Neural cell (in vitro differentiated cells): ENCODE results near the gene IQSEC1. TPM values are rescaled to one million over a fixed set of nuclear protein-coding genes. Genes with fewer than 3 reads are reported as not detected.

Source experiments
- H2AFZ ChIP-seq: fragments of 200-600, 300-800 bp; sonication (generic), shearing (Covaris generic); 2 replicates; pipeline ENCODE4 v1.6.0; 2014; ENCODE audit warnings: low read depth, mild to moderate bottlenecking, antibody characterized with exemption, low read length, moderate library complexity
- H3F3A ChIP-seq: fragments of 200-600 bp; shearing (Covaris generic); 2 replicates; pipeline ENCODE4 v1.6.1; 2016; ENCODE audit warnings: mild to moderate bottlenecking, moderate library complexity, mixed read lengths, antibody characterized with exemption, low read length; ENCODE audit not compliant: insufficient read depth, poor library complexity, severe bottlenecking
- H3K27ac ChIP-seq: fragments of 200-600, 300-800 bp; sonication (generic), shearing (Covaris generic); 2 replicates; pipeline ENCODE4 v1.5.1; 2014; ENCODE audit warnings: mild to moderate bottlenecking, low read length, moderate library complexity
- H3K27me3 ChIP-seq: fragments of 300-800, 200-600 bp; sonication (generic), shearing (Covaris generic); 2 replicates; pipeline ENCODE4 v1.6.0; 2014; ENCODE audit warnings: mild to moderate bottlenecking, low read depth, low read length, moderate library complexity; ENCODE audit not compliant: insufficient read depth
- H3K36me3 ChIP-seq: fragments of 300-800, 200-600 bp; sonication (generic), shearing (Covaris generic); 2 replicates; pipeline ENCODE4 v1.5.1; 2014; ENCODE audit warnings: mild to moderate bottlenecking, antibody characterized with exemption, low read length, moderate library complexity; ENCODE audit not compliant: insufficient read depth
- H3K4me2 ChIP-seq: fragments of 300-800, 200-600 bp; sonication (generic), shearing (Covaris generic); 2 replicates; pipeline ENCODE4 v1.6.0; 2014; ENCODE audit warnings: mild to moderate bottlenecking, low read length
- H3K4me3 ChIP-seq: fragments of 300-800, 200-600 bp; sonication (generic), shearing (Covaris generic); 2 replicates; pipeline ENCODE4 v1.5.1; 2014; ENCODE audit warnings: mild to moderate bottlenecking, low read length, moderate library complexity
- H3K79me2 ChIP-seq: fragments of 200-600 bp; shearing (Covaris generic); replicated peaks from 2 replicates; pipeline ENCODE4 v1.6.0; 2014; ENCODE audit warnings: mild to moderate bottlenecking, low read length, moderate library complexity; ENCODE audit not compliant: insufficient read depth
- H3K9ac ChIP-seq: fragments of 300-800, 200-600 bp; sonication (generic), shearing (Covaris generic); 2 replicates; pipeline ENCODE4 v1.6.1; 2016; ENCODE audit warnings: mild to moderate bottlenecking, low read length, mixed read lengths
- H3K9me2 ChIP-seq: fragments of 200-600 bp; shearing (Covaris generic); 2 replicates; pipeline ENCODE4 v1.6.1; 2016; ENCODE audit warnings: mild to moderate bottlenecking, low read length, mixed read lengths; ENCODE audit not compliant: insufficient read depth
- H3K9me3 ChIP-seq: fragments of 200-600, 300-800 bp; sonication (generic), shearing (Covaris generic); 2 replicates; pipeline ENCODE4 v1.6.1; 2016; ENCODE audit warnings: mild to moderate bottlenecking, mixed run types, low read length, moderate library complexity, mixed read lengths
- H4K20me1 ChIP-seq: fragments of 200-600 bp; shearing (Covaris generic); 2 replicates; pipeline ENCODE4 v1.6.1; 2016; ENCODE audit warnings: mild to moderate bottlenecking, mixed run types; ENCODE audit not compliant: insufficient read depth
- EP300 ChIP-seq: fragments of 450-650 bp; conservative IDR thresholded peaks from 2 replicates; pipeline ENCODE4 v1.6.1; 2014; ENCODE audit warnings: antibody characterized with exemption, mild to moderate bottlenecking, moderate library complexity; ENCODE audit not compliant: poor library complexity, severe bottlenecking
- EZH2 ChIP-seq: fragments of 200-600, 300-800 bp; shearing (Covaris generic), sonication (generic); IDR thresholded peaks from 2 replicates; pipeline ENCODE4 v1.6.1; 2014; ENCODE audit warnings: antibody characterized with exemption, low read length, borderline replicate concordance, mild to moderate bottlenecking; ENCODE audit not compliant: insufficient read depth, poor library complexity, severe bottlenecking
- MXI1 ChIP-seq: fragments of 450-650 bp; conservative IDR thresholded peaks from 2 replicates; pipeline ENCODE4 v1.6.1; 2014; ENCODE audit warnings: antibody characterized with exemption, mild to moderate bottlenecking; ENCODE audit not compliant: poor library complexity, severe bottlenecking
- POLR2AphosphoS5 ChIP-seq: IDR thresholded peaks from 2 replicates; pipeline ENCODE4 v1.6.1; 2012
- RAD21 ChIP-seq: fragments of 450-650 bp; conservative IDR thresholded peaks from 2 replicates; pipeline ENCODE4 v1.6.1; 2014; ENCODE audit warnings: antibody characterized with exemption, mild to moderate bottlenecking, moderate library complexity
- SMC3 ChIP-seq: fragments of 450-650 bp; conservative IDR thresholded peaks from 2 replicates; pipeline ENCODE4 v1.6.1; 2014; ENCODE audit warnings: antibody characterized with exemption, mild to moderate bottlenecking, moderate library complexity; ENCODE audit not compliant: poor library complexity
- TAF1 ChIP-seq: IDR thresholded peaks from 2 replicates; pipeline ENCODE4 v1.6.1; 2012; ENCODE audit warnings: low read depth
- polyA plus RNA-seq: library from polyadenylated mRNA; depleted of rRNA; stranded (reverse); fragments of >200 nt; gene quantifications from 2 replicates; pipeline ENCODE4 v1.2.3, GENCODE V29; 2014
- TF ChIP-seq, protein P1 (sequence below): IDR thresholded peaks from 2 replicates; pipeline ENCODE4 v1.6.1; 2012; ENCODE audit warnings: borderline replicate concordance
- TF ChIP-seq, protein P2 (sequence below): fragments of 450-650 bp; IDR thresholded peaks from 2 replicates; pipeline ENCODE4 v1.5.1; 2014; ENCODE audit warnings: antibody characterized with exemption, mild to moderate bottlenecking, moderate library complexity; ENCODE audit not compliant: poor library complexity, severe bottlenecking

The IQSEC1 gene
- polyA plus RNA-seq, 1 donor from 2014 or later: 6.0 TPM

DNA sequence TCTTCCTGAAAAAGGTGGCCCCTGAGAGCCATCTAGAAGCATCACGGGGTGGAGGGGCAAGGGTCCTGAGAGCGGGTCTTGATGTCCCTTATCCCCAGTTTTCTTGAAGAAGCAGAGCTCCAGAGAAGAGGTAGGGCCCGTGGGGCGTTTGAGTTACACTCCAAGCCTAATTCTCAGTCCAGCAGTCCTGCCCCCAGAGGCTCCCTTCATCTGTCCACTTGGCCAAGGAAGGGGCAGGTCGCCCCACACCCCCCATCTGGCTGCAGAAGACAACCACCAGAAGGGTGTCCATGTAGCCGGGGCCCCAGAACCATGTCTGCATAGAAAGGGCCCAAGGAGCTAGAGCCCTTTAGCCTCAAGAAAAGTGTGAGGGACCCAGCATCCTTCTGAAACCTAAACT is 206.4 kb downstream of the IQSEC1 start:
- TF ChIP-seq POLR2AphosphoS5 (no peak), EP300 (no peak), TAF1 (no peak), RAD21 (no peak), EZH2 (no peak), MXI1 (no peak), SMC3 (no peak)
- TF ChIP-seq, protein P1, sequence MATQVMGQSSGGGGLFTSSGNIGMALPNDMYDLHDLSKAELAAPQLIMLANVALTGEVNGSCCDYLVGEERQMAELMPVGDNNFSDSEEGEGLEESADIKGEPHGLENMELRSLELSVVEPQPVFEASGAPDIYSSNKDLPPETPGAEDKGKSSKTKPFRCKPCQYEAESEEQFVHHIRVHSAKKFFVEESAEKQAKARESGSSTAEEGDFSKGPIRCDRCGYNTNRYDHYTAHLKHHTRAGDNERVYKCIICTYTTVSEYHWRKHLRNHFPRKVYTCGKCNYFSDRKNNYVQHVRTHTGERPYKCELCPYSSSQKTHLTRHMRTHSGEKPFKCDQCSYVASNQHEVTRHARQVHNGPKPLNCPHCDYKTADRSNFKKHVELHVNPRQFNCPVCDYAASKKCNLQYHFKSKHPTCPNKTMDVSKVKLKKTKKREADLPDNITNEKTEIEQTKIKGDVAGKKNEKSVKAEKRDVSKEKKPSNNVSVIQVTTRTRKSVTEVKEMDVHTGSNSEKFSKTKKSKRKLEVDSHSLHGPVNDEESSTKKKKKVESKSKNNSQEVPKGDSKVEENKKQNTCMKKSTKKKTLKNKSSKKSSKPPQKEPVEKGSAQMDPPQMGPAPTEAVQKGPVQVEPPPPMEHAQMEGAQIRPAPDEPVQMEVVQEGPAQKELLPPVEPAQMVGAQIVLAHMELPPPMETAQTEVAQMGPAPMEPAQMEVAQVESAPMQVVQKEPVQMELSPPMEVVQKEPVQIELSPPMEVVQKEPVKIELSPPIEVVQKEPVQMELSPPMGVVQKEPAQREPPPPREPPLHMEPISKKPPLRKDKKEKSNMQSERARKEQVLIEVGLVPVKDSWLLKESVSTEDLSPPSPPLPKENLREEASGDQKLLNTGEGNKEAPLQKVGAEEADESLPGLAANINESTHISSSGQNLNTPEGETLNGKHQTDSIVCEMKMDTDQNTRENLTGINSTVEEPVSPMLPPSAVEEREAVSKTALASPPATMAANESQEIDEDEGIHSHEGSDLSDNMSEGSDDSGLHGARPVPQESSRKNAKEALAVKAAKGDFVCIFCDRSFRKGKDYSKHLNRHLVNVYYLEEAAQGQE: no peak
- TF ChIP-seq, protein P2, sequence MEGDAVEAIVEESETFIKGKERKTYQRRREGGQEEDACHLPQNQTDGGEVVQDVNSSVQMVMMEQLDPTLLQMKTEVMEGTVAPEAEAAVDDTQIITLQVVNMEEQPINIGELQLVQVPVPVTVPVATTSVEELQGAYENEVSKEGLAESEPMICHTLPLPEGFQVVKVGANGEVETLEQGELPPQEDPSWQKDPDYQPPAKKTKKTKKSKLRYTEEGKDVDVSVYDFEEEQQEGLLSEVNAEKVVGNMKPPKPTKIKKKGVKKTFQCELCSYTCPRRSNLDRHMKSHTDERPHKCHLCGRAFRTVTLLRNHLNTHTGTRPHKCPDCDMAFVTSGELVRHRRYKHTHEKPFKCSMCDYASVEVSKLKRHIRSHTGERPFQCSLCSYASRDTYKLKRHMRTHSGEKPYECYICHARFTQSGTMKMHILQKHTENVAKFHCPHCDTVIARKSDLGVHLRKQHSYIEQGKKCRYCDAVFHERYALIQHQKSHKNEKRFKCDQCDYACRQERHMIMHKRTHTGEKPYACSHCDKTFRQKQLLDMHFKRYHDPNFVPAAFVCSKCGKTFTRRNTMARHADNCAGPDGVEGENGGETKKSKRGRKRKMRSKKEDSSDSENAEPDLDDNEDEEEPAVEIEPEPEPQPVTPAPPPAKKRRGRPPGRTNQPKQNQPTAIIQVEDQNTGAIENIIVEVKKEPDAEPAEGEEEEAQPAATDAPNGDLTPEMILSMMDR: no peak
- H3K9me3 ChIP-seq: no peaks in the 10 kb centered on the region
- no peak overlapping the region for H3K4me3 ChIP-seq

DNA sequence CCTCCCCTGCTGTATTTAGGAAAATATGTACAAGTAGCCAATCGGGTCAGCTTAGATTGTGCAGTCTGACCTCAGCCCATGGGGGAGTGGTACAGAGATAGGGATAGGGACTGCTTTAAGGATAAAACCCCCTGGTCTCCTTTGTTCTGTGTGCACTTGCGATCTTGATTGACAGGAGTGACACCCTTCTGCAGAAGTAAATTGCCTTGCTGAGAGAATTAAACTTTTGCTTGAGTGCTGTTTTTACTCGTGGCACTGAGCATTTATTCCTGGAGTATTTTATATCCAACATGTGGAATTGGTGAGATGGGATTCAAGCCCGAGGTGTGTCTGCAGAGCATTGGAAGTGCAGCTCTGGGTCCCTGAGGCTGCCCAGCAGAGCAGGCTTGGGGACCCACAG is 208.0 kb downstream of the IQSEC1 start:
- Histone ChIP-seq H3F3A (no peaks in the 10 kb centered on the region), H3K36me3 (no peaks in the 10 kb centered on the region), H3K27me3 (no peaks in the 10 kb centered on the region), H3K9ac (no peak overlapping the region), H3K27ac (no peak overlapping the region), H3K4me2 (no peak overlapping the region), H4K20me1 (no peaks in the 10 kb centered on the region), H3K79me2 (no peaks in the 10 kb centered on the region), H2AFZ (no peak overlapping the region), H3K4me3 (no peak overlapping the region), H3K9me2 (no peaks in the 10 kb centered on the region), H3K9me3 (no peaks in the 10 kb centered on the region)
- TF ChIP-seq EP300: no peak
- TF ChIP-seq, protein P1: no peak
- TF ChIP-seq RAD21: no peak
- no peak for TF ChIP-seq EZH2

More for the DNA sequence above, 206.4 kb downstream of the IQSEC1 start:
- Histone ChIP-seq H3K79me2 (no peaks in the 10 kb centered on the region), H3K27ac (no peak overlapping the region), H3K36me3 (no peaks in the 10 kb centered on the region), H3K9me2 (no peaks in the 10 kb centered on the region), H3F3A (no peaks in the 10 kb centered on the region), H3K27me3 (no peaks in the 10 kb centered on the region), H3K4me2 (no peak overlapping the region), H3K9ac (no peak overlapping the region), H2AFZ (no peak overlapping the region), H4K20me1 (no peaks in the 10 kb centered on the region)
